Upper lobe of left lung (tissue), 6 donors: ENCODE measurements around the gene SPOCK1. TPM values are rescaled to one million over a fixed set of nuclear protein-coding genes. Genes with fewer than 3 reads are reported as not detected.

Experiments used
- ATAC-seq, 2 donors: fragments of 200-7000 bp; cut with Tn5 transposase; one replicate each; pipeline ENCODE4 v1.9.1; 2022; ENCODE audit warnings: mild to moderate bottlenecking in 2 of 2, moderate library complexity in 2 of 2; ENCODE audit not compliant: low FRiP score in 2 of 2
- DNase-seq, 2 donors: peaks; one replicate each; pipeline ENCODE4 v3.0.0-alpha.2; 2019 to 2020
- H3K27ac ChIP-seq, 4 donors: fragments of 200-600 bp; sonication (generic); one replicate each; pipeline ENCODE4 v1.5.1; 2016 to 2019
- H3K27me3 ChIP-seq, 4 donors: fragments of 200-600 bp; sonication (generic); one replicate each; pipeline ENCODE4 v1.5.1; 2017 to 2019
- H3K36me3 ChIP-seq, 4 donors: fragments of 200-600 bp; sonication (generic); one replicate each; pipeline ENCODE4 v1.5.1; 2016 to 2019
- H3K4me1 ChIP-seq, 4 donors: fragments of 200-600 bp; sonication (generic); one replicate each; pipeline ENCODE4 v1.5.1; 2018 to 2019
- H3K4me3 ChIP-seq, 4 donors: fragments of 200-600 bp; sonication (generic); one replicate each; pipeline ENCODE4 v1.5.1; 2017 to 2019; ENCODE audit warnings: mild to moderate bottlenecking in 2 of 4, moderate library complexity in 1 of 4
- H3K9me3 ChIP-seq, 4 donors: fragments of 200-600 bp; sonication (generic); one replicate each; pipeline ENCODE4 v1.5.1; 2018 to 2019
- CTCF ChIP-seq, 6 experiments: fragments of 450-650 bp in 4 of 6; fragments of 200-600 bp in 2 of 6; sonication (generic) in 2 of 6; IDR thresholded peaks; one replicate each; pipeline ENCODE4 v1.5.1; 2016 to 2019; ENCODE audit warnings: antibody characterized with exemption in 6 of 6
- EP300 ChIP-seq, 4 donors: sonication (generic); formaldehyde crosslinking; IDR thresholded peaks; one replicate each; pipeline ENCODE4 v1.5.1; 2017; ENCODE audit warnings: antibody characterized with exemption in 4 of 4, control low read depth in 2 of 4
- POLR2A ChIP-seq, 4 donors: fragments of 450-650 bp; IDR thresholded peaks; one replicate each; pipeline ENCODE4 v1.5.1; 2016 to 2017; ENCODE audit warnings: antibody characterized with exemption in 4 of 4, mild to moderate bottlenecking in 2 of 4
- POLR2AphosphoS5 ChIP-seq, 2 donors: sonication (generic); formaldehyde crosslinking; IDR thresholded peaks; one replicate each; pipeline ENCODE4 v1.5.1; 2017; ENCODE audit warnings: antibody characterized with exemption in 2 of 2
- WGBS, 2 donors: methylation state at CpG; one replicate each; pipeline ENCODE4 v1.1.5; 2017 to 2018; 5-methylcytosine and 5-hydroxymethylcytosine counted together
- total RNA-seq, 6 donors: library from RNA; depleted of rRNA in 4 of 6; stranded (reverse); fragments of >200 nt in 4 of 6; gene quantifications; one replicate each; pipeline versions ENCODE4 v1.1.0 to v1.2.1, GENCODE V29; 2016 to 2021
- donor health status: DM: no; HTN: no; CAD: no; lungs with moderate emphysema.
- donor health status: DM: no; HTN: yes; CAD: no; lungs with severe emphysema.

The SPOCK1 gene
- total RNA-seq, 6 donors from 2014 or later: 0.33 to 16.6 (median 2.0) TPM; not detected in 1

GRCh38 chr5:137199201-137199600 is 299.9 kb downstream of the SPOCK1 start:
- DNase-seq: no peak
- 82 to 87% methylated on average over 6 of the region's 6 CpGs for WGBS, 2 donors
- Histone ChIP-seq H3K9me3 (no peaks in the 10 kb centered on the region), H3K4me1 (no peaks in the 10 kb centered on the region), H3K27me3 (peaks cover 0 to 4% (median 0%) of the 10 kb centered on the region in 4 donors), H3K27ac (no peak overlapping the region), H3K4me3 (no peak overlapping the region), H3K36me3 (no peaks in the 10 kb centered on the region)
- TF ChIP-seq EP300 (IDR thresholded peaks at IDR 0.05): no peak
- TF ChIP-seq POLR2A (IDR thresholded peaks at IDR 0.05): no peak
- no peak for TF ChIP-seq CTCF (IDR thresholded peaks at IDR 0.05)
- TF ChIP-seq POLR2AphosphoS5 (IDR thresholded peaks at IDR 0.05): no peak
- no peak for ATAC-seq

DNA sequence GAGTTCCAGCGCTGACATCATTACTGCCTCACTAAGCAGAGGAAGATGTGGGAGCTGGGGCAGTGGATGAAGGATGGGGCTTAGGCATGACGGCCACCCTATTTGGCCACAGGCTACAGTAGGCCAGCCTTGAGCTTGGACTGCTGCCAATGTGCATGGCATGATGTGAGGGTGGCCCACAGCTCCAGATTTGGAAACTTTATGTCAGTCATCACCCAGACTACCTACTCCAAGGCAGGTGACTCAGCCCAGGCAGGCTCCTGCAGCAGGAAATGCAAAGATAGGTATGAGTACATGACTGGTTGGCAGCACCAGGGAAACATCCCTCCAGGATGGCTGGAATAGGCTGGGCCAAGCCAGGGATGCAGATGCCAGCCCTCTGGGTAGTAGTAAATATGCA is 303.6 kb downstream of the SPOCK1 start:
- H3K4me3 ChIP-seq: no peak overlapping the region
- no peak for TF ChIP-seq CTCF (IDR thresholded peaks at IDR 0.05)
- no peak for TF ChIP-seq EP300 (IDR thresholded peaks at IDR 0.05)
- TF ChIP-seq POLR2A (IDR thresholded peaks at IDR 0.05): no peak
- TF ChIP-seq POLR2AphosphoS5 (IDR thresholded peaks at IDR 0.05): no peak
- no peak for ATAC-seq
- no peaks in the 10 kb centered on the region for H3K9me3 ChIP-seq
- no peak overlapping the region for H3K27ac ChIP-seq
- H3K36me3 ChIP-seq: no peaks in the 10 kb centered on the region
- no peaks in the 10 kb centered on the region for H3K27me3 ChIP-seq
- no peaks in the 10 kb centered on the region for H3K4me1 ChIP-seq
- DNase-seq: no peak
- WGBS, 2 donors: 75 to 92% methylated on average over 2 of the region's 2 CpGs

DNA sequence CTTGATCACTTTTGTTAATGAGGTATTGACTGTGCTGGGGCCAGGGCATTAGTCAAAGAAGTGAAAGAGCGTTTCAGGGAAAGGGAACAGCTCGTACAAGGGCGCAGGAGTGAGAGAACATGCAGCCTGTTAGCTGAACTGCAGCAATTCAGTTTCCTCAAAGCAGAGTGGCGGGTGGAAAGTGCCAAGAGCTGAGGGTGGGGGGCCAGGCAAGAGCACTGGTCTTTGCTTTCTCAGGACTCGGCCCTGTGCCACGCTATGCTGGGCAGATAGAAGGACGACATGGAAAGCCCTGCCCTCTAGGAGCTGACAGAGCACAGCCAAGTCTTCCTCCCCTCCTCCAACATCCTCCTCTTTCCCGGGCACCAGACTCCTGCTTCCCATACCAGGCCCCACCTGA is 304.8 kb downstream of the SPOCK1 start:
- no peaks in the 10 kb centered on the region for H3K36me3 ChIP-seq
- no peak for DNase-seq
- no peaks in the 10 kb centered on the region for H3K9me3 ChIP-seq
- no peaks in the 10 kb centered on the region for H3K27me3 ChIP-seq
- H3K27ac ChIP-seq: no peak overlapping the region
- 67% methylated on average over 8 of the region's 8 CpGs for WGBS, 2 donors
- no peak overlapping the region for H3K4me3 ChIP-seq
- no peak for TF ChIP-seq EP300 (IDR thresholded peaks at IDR 0.05)
- no peak for TF ChIP-seq POLR2A (IDR thresholded peaks at IDR 0.05)
- ATAC-seq: no peak
- no peaks in the 10 kb centered on the region for H3K4me1 ChIP-seq

DNA sequence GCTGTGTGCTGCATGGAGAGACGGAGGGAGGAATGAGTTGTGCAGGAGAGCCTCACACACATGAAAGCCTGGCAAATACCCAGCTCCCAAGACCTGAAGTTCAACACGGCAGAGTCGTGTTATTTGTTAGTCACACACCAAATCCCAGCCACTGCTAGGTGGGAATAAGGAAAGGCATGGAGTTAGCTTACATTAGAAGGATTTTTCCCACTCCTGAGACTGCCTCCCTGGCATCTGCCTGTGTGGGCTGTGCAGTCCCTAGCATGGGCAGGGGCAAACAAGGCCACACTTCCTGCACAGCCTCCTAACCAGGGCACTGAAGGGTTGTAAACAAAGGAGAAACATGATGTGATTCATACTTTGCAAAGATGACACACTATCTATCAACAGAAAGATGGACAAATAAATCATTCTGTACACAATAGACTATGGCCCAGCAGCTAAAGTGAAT is 306.8 kb downstream of the SPOCK1 start:
- H3K27ac ChIP-seq: no peak overlapping the region
- H3K27me3 ChIP-seq: no peaks in the 10 kb centered on the region
- WGBS, 2 donors: 63 to 70% methylated on average over 3 of the region's 3 CpGs
- H3K4me1 ChIP-seq: no peaks in the 10 kb centered on the region
- no peak overlapping the region for H3K4me3 ChIP-seq
- no peaks in the 10 kb centered on the region for H3K36me3 ChIP-seq
- TF ChIP-seq CTCF (IDR thresholded peaks at IDR 0.05): no peak
- TF ChIP-seq EP300 (IDR thresholded peaks at IDR 0.05): no peak
- TF ChIP-seq POLR2A (IDR thresholded peaks at IDR 0.05): no peak
- no peak for TF ChIP-seq POLR2AphosphoS5 (IDR thresholded peaks at IDR 0.05)
- no peaks in the 10 kb centered on the region for H3K9me3 ChIP-seq
- ATAC-seq: no peak
- DNase-seq: no peak

GRCh38 chr5:137191179-137191578 is 307.9 kb downstream of the SPOCK1 start:
- WGBS, 2 donors: 44 to 48% methylated on average over 2 of the region's 2 CpGs
- Histone ChIP-seq H3K27ac (no peak overlapping the region), H3K4me3 (no peak overlapping the region), H3K9me3 (no peaks in the 10 kb centered on the region), H3K27me3 (no peaks in the 10 kb centered on the region), H3K36me3 (no peaks in the 10 kb centered on the region), H3K4me1 (no peaks in the 10 kb centered on the region)
- no peak for TF ChIP-seq CTCF (IDR thresholded peaks at IDR 0.05)
- no peak for TF ChIP-seq POLR2A (IDR thresholded peaks at IDR 0.05)
- TF ChIP-seq EP300 (IDR thresholded peaks at IDR 0.05): no peak
- TF ChIP-seq POLR2AphosphoS5 (IDR thresholded peaks at IDR 0.05): no peak
- ATAC-seq: no peak
- DNase-seq: no peak
